ENCODE measurements around the gene C6orf89. TPM values are rescaled to one million over a fixed set of nuclear protein-coding genes. Genes with fewer than 3 reads are reported as not detected.
"Not testable (repeated sequence)": the region's sequence is repeated elsewhere in the genome, so short reads cannot be mapped to it uniquely, and the experiment has no call there.

Gene C6orf89
- total RNA-seq, 1 experiment from 2014 or later: 22.6 TPM

DNA sequence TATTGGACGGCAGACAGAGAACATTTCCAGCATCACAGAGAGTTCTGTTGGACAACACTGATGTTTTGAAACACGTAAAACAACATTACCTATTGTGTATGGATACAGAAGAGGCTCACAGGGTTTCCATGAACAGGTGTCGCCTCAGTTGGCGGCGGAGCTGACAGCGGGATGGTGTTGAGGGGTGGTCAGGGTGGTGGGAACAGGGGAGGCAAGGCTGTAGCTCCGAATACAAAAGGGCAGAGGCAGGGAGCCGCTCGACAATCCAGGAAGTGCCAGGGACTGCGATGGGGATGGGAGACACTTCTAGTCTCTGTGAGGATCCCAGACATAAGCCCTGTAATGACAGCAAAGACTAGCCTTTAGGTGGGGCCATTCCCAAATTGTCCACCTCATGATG is 54.3 kb downstream of the C6orf89 start:
- H3K27me3 ChIP-seq (replicated peaks; ENCODE audit: insufficient read depth, low read depth, low read length, poor library complexity): no peaks in the 10 kb centered on the region
- TF ChIP-seq, protein P1, sequence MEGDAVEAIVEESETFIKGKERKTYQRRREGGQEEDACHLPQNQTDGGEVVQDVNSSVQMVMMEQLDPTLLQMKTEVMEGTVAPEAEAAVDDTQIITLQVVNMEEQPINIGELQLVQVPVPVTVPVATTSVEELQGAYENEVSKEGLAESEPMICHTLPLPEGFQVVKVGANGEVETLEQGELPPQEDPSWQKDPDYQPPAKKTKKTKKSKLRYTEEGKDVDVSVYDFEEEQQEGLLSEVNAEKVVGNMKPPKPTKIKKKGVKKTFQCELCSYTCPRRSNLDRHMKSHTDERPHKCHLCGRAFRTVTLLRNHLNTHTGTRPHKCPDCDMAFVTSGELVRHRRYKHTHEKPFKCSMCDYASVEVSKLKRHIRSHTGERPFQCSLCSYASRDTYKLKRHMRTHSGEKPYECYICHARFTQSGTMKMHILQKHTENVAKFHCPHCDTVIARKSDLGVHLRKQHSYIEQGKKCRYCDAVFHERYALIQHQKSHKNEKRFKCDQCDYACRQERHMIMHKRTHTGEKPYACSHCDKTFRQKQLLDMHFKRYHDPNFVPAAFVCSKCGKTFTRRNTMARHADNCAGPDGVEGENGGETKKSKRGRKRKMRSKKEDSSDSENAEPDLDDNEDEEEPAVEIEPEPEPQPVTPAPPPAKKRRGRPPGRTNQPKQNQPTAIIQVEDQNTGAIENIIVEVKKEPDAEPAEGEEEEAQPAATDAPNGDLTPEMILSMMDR (conservative IDR thresholded peaks at IDR 0.05; ENCODE audit: low read depth, low read length): no peak
- no peak for TF ChIP-seq EZH2 (IDR thresholded peaks at IDR 0.05; ENCODE audit: borderline replicate concordance, low read depth, low read length, poor library complexity, severe bottlenecking)
- ChIA-PET POLR2A (ENCODE audit: low non-redundant PET) (no interaction called here), CTCF (no interaction called here)
- no TSS peak for BruUV-seq (replicated peaks)
- no peaks in the 10 kb centered on the region for H3K9me3 ChIP-seq (ENCODE audit: low read depth, low read length, poor library complexity, severe bottlenecking)
- H3K27ac ChIP-seq (ENCODE audit: low read depth, low read length, poor library complexity, severe bottlenecking): no peak overlapping the region
- no peaks in the 10 kb centered on the region for H3K4me1 ChIP-seq (ENCODE audit: insufficient read depth, low read length, poor library complexity, severe bottlenecking)
- DNase-seq (ENCODE audit: low spot score): no peak
- no peak overlapping the region for H3K4me3 ChIP-seq (ENCODE audit: low read depth, low read length, poor library complexity, severe bottlenecking)
- intact Hi-C loops (cut with micrococcal nuclease; ENCODE audit: unreplicated experiment): no loop called here
- no peaks in the 10 kb centered on the region for H3K36me3 ChIP-seq (ENCODE audit: insufficient read depth, low read length, poor library complexity, severe bottlenecking)

DNA sequence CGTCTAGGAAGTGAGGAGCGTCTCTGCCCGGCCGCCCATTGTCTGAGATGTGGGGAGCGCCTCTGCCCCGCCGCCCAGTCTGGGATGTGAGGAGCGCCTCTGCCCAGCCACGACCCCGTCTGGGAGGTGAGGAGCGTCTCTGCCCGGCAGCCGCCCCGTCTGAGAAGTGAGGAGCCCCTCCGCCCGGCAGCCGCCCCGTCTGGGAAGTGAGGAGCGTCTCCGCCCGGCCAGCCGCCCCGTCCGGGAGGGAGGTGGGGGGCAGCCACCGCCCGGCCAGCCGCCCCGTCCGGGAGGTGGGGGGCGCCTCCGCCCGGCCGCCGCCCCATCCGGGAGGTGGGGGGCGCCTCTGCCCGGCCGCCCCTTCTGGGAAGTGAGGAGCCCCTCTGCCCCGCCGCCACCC is 55.8 kb downstream of the C6orf89 start:
- intact Hi-C loops (cut with micrococcal nuclease; ENCODE audit: unreplicated experiment); H3K9me3 ChIP-seq (ENCODE audit: low read depth, low read length, poor library complexity, severe bottlenecking); H3K4me1 ChIP-seq (ENCODE audit: insufficient read depth, low read length, poor library complexity, severe bottlenecking); H3K27me3 ChIP-seq (replicated peaks; ENCODE audit: insufficient read depth, low read depth, low read length, poor library complexity); CTCF ChIA-PET; H3K36me3 ChIP-seq (ENCODE audit: insufficient read depth, low read length, poor library complexity, severe bottlenecking); BruUV-seq (replicated peaks); POLR2A ChIA-PET (ENCODE audit: low non-redundant PET); H3K27ac ChIP-seq (ENCODE audit: low read depth, low read length, poor library complexity, severe bottlenecking); H3K4me3 ChIP-seq (ENCODE audit: low read depth, low read length, poor library complexity, severe bottlenecking); DNase-seq (ENCODE audit: low spot score): not testable (repeated sequence)

DNA sequence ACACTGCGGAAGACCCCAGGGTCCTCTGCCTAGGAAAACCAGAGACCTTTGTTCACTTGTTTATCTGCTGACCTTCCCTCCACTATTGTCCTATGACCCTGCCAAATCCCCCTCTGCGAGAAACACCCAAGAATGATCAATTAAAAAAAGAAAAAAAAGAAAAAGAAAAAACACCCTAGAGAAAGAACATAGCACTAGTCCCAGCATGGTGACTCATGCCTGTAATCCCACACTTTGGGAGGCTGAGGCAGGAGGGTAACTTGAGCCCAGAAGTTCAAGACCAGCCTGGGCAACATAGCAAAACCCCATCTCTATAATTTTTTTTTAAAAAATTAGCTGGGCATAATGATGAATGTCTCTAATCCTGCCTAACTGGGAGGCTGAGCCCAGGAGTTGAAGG is 56.6 kb downstream of the C6orf89 start:
- POLR2A ChIA-PET (ENCODE audit: low non-redundant PET); CTCF ChIA-PET; BruUV-seq (replicated peaks); H3K9me3 ChIP-seq (ENCODE audit: low read depth, low read length, poor library complexity, severe bottlenecking); H3K4me3 ChIP-seq (ENCODE audit: low read depth, low read length, poor library complexity, severe bottlenecking); intact Hi-C loops (cut with micrococcal nuclease; ENCODE audit: unreplicated experiment); H3K4me1 ChIP-seq (ENCODE audit: insufficient read depth, low read length, poor library complexity, severe bottlenecking); DNase-seq (ENCODE audit: low spot score); H3K27me3 ChIP-seq (replicated peaks; ENCODE audit: insufficient read depth, low read depth, low read length, poor library complexity); H3K36me3 ChIP-seq (ENCODE audit: insufficient read depth, low read length, poor library complexity, severe bottlenecking); H3K27ac ChIP-seq (ENCODE audit: low read depth, low read length, poor library complexity, severe bottlenecking): not testable (repeated sequence)

DNA sequence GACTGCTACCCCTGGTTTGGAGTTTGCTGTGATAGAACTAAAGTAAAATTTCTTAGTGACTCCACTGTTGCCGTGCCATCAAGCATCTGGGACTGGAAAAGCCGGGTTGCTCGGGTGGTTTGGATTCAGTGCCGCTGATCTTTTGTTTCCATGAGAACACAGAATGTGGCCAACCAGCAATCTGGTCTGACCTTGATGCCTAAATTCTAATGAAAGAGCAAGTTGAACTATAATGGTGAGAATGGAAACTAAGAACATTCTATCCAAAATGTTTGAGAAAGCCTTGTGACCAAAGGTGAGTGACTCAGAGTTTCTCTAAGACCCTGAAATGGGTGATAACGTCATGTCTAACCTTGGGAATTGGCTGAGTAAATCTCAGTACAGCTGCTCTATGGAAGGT is 58.9 kb downstream of the C6orf89 start:
- POLR2A ChIA-PET (ENCODE audit: low non-redundant PET): no interaction called here
- no peak for DNase-seq (ENCODE audit: low spot score)
- intact Hi-C loops (cut with micrococcal nuclease; ENCODE audit: unreplicated experiment): no loop called here
- BruUV-seq (replicated peaks): no TSS peak
- TF ChIP-seq EZH2 (IDR thresholded peaks at IDR 0.05; ENCODE audit: borderline replicate concordance, low read depth, low read length, poor library complexity, severe bottlenecking): no peak
- TF ChIP-seq, protein P1 (conservative IDR thresholded peaks at IDR 0.05; ENCODE audit: low read depth, low read length): no peak
- no peaks in the 10 kb centered on the region for H3K27me3 ChIP-seq (replicated peaks; ENCODE audit: insufficient read depth, low read depth, low read length, poor library complexity)
- H3K4me3 ChIP-seq (ENCODE audit: low read depth, low read length, poor library complexity, severe bottlenecking): no peak overlapping the region
- CTCF ChIA-PET: no interaction called here
- no peaks in the 10 kb centered on the region for H3K4me1 ChIP-seq (ENCODE audit: insufficient read depth, low read length, poor library complexity, severe bottlenecking)
- no peaks in the 10 kb centered on the region for H3K36me3 ChIP-seq (ENCODE audit: insufficient read depth, low read length, poor library complexity, severe bottlenecking)
- no peak overlapping the region for H3K27ac ChIP-seq (ENCODE audit: low read depth, low read length, poor library complexity, severe bottlenecking)
- no peaks in the 10 kb centered on the region for H3K9me3 ChIP-seq (ENCODE audit: low read depth, low read length, poor library complexity, severe bottlenecking)
